HepG2 (cell line): ENCODE data around the gene ZNF547. TPM values are rescaled to one million over a fixed set of nuclear protein-coding genes. Genes with fewer than 3 reads are reported as not detected.

Experiments used
- ADNP ChIP-seq: sonication (generic); formaldehyde crosslinking; IDR thresholded peaks from 2 replicates; pipeline ENCODE4 v1.4.0; 2020; ENCODE audit warnings: missing genetic modification reagents
- AKNA ChIP-seq: sonication (generic); formaldehyde crosslinking; IDR thresholded peaks from 2 replicates; pipeline ENCODE4 v1.4.0; 2020; ENCODE audit warnings: missing genetic modification reagents, borderline replicate concordance
- ARID4A ChIP-seq: sonication (generic); formaldehyde crosslinking; IDR thresholded peaks from 2 replicates; pipeline ENCODE4 v1.5.0; 2020; ENCODE audit warnings: mild to moderate bottlenecking, missing genetic modification reagents, borderline replicate concordance
- BRD4 ChIP-seq: sonication (generic); formaldehyde crosslinking; IDR thresholded peaks from 2 replicates; pipeline ENCODE4 v1.4.0; 2020; ENCODE audit warnings: missing genetic modification reagents
- ETV6 ChIP-seq: sonication (generic); formaldehyde crosslinking; conservative IDR thresholded peaks from 2 replicates; pipeline ENCODE4 v1.4.0; 2020; ENCODE audit warnings: missing genetic modification reagents
- HNRNPH1 ChIP-seq: fragments of 200-400 bp; formaldehyde crosslinking; optimal IDR thresholded peaks from 2 replicates; pipeline ENCODE3; 2017; ENCODE audit warnings: mild to moderate bottlenecking, low read depth, low read length
- KDM2A ChIP-seq: sonication (generic); formaldehyde crosslinking; IDR thresholded peaks from 2 replicates; pipeline ENCODE4 v1.4.0; 2020; ENCODE audit warnings: low read depth, missing genetic modification reagents, borderline replicate concordance
- MTF2 ChIP-seq: sonication (generic); formaldehyde crosslinking; IDR thresholded peaks from 2 replicates; pipeline ENCODE4 v1.5.0; 2020; ENCODE audit warnings: missing genetic modification reagents, borderline replicate concordance
- NFKB2 ChIP-seq: sonication (generic); formaldehyde crosslinking; IDR thresholded peaks from 2 replicates; pipeline ENCODE4 v1.4.0; 2020; ENCODE audit warnings: missing genetic modification reagents, borderline replicate concordance
- PCBP2 ChIP-seq: fragments of 200-400 bp; formaldehyde crosslinking; optimal IDR thresholded peaks from 2 replicates; pipeline ENCODE3; 2018; ENCODE audit warnings: low read length, low read depth; ENCODE audit not compliant: poor library complexity, severe bottlenecking
- TARDBP ChIP-seq: sonication (generic); formaldehyde crosslinking; IDR thresholded peaks from 2 replicates; pipeline ENCODE4 v1.8.0; 2022; ENCODE audit warnings: mild to moderate bottlenecking, missing genetic modification reagents
- TCF7L2 ChIP-seq: IDR thresholded peaks from 2 replicates; pipeline ENCODE4 v1.6.1; 2011; ENCODE audit warnings: mild to moderate bottlenecking, low read depth, low read length, moderate library complexity
- U2AF2 ChIP-seq: fragments of 200-400 bp; formaldehyde crosslinking; IDR thresholded peaks from 2 replicates; pipeline ENCODE4 v1.6.1; 2017; ENCODE audit warnings: low read depth, mild to moderate bottlenecking, low read length
- ZNF275 ChIP-seq: sonication (generic); formaldehyde crosslinking; IDR thresholded peaks from 2 replicates; pipeline ENCODE4 v1.8.0; 2022; ENCODE audit warnings: missing genetic modification reagents, mild to moderate bottlenecking, inconsistent platforms, borderline replicate concordance
- ZNF790 ChIP-seq: sonication (generic); formaldehyde crosslinking; IDR thresholded peaks from 2 replicates; pipeline ENCODE4 v1.8.0; 2022; ENCODE audit warnings: missing genetic modification reagents, mild to moderate bottlenecking, borderline replicate concordance
- ZNF841 ChIP-seq: sonication (generic); formaldehyde crosslinking; IDR thresholded peaks from 2 replicates; pipeline ENCODE4 v1.8.1; 2023; ENCODE audit warnings: missing genetic modification reagents, borderline replicate concordance
- polyA plus RNA-seq, 8 experiments: library from polyadenylated mRNA; depleted of rRNA in 3 of 8; stranded (reverse) in 7 of 8; unstranded in 1 of 8; fragments of >200 nt; fragmentation: Illumina TruSeq in 4 of 8; extraction: Trizol in 4 of 8; gene quantifications; 2 replicates each; pipeline versions ENCODE4 v1.2.1 to v1.2.3, GENCODE V29; 2011 to 2016; ENCODE audit warnings: low read depth in 4 of 8, missing spikeins in 1 of 8, mixed read lengths in 1 of 8; ENCODE audit not compliant: insufficient read depth in 1 of 8
- total RNA-seq, 5 experiments: library from RNA; depleted of rRNA; stranded (reverse); fragments of >200 nt; fragmentation: Illumina TruSeq; extraction: Trizol; gene quantifications; 2 replicates each; pipeline ENCODE4 v1.2.3, GENCODE V29; 2016; ENCODE audit warnings: low read depth in 1 of 5

Gene ZNF547
- total and polyA plus RNA-seq, 2 of the 13 experiments (the other 11 are each of a cell fraction or from before 2014, with no cell fraction given) = 2.0 to 2.6 TPM

GRCh38 chr19:57389730-57390598 is 26.6 kb downstream of the ZNF547 start, which contains the start of gene ZNF548 (continued):
- TF ChIP-seq U2AF2 (no peak), KDM2A (CRISPR knock-in tag) (peak; percentile 87), PCBP2 (no peak), ZNF841 (CRISPR knock-in tag) (no peak), MTF2 (CRISPR knock-in tag) (no peak), HNRNPH1 (no peak), NFKB2 (CRISPR knock-in tag) (no peak; the same call in 1 of the 2 replicates), ARID4A (CRISPR knock-in tag) (peak; percentile 94), ZNF790 (no peak), BRD4 (CRISPR knock-in tag) (no peak), AKNA (CRISPR knock-in tag) (no peak), ADNP (CRISPR knock-in tag) (0 out of 2 replicates have a peak, but pooled peaks have one; percentile 19), ZNF275 (peak; percentile 65; the same call in 1 of the 2 replicates), TARDBP (CRISPR knock-in tag) (peak; percentile 5; the same call in 1 of the 2 replicates), ETV6 (no peak), TCF7L2 (no peak)
